IMR-90 (cell line): ENCODE results near the gene STK10. TPM values are rescaled to one million over a fixed set of nuclear protein-coding genes. Genes with fewer than 3 reads are reported as not detected.

Experiments
- ATAC-seq: fragments of 200-7000 bp; cut with Tn5 transposase; 2 replicates; pipeline ENCODE4 v1.9.1; 2020; ENCODE audit warnings: low read depth, mild to moderate bottlenecking, moderate library complexity
- BruUV-seq: library from RNA; stranded (reverse); fragments of 400-500 nt; replicated peaks from 2 replicates; lab custom pipeline; 2021; lab: Mats Ljungman, UMichigan
- CTCF ChIA-PET: fragments of 300-600 bp; formaldehyde crosslinking; extraction: SDS; loops from one replicate; lab custom pipeline; 2021; ENCODE audit warnings: antibody characterized with exemption; lab: Yijun Ruan, JAX
- POLR2A ChIA-PET: fragments of 300-600 bp; sonication (Branson Sonifier 250); formaldehyde crosslinking; loops from one replicate; lab custom pipeline; 2022; ENCODE audit warnings: antibody characterized with exemption; ENCODE audit not compliant: unreplicated experiment; lab: Charles Lee
- DNase-seq: peaks from one replicate; pipeline ENCODE4 v3.0.0; 2013
- H2AFZ ChIP-seq: replicated peaks from 2 replicates; pipeline ENCODE3; 2013; ENCODE audit warnings: low read length, mild to moderate bottlenecking; ENCODE audit not compliant: poor library complexity
- H2AK5ac ChIP-seq: 2 replicates; pipeline ENCODE4 v1.6.1; 2013; ENCODE audit warnings: low read depth, low read length, inconsistent platforms
- H2AK9ac ChIP-seq: replicated peaks from 2 replicates; pipeline ENCODE3; 2013; ENCODE audit warnings: mild to moderate bottlenecking, low read depth, low read length, moderate library complexity; ENCODE audit not compliant: poor library complexity
- H2BK120ac ChIP-seq: 2 replicates; pipeline ENCODE4 v1.6.1; 2013; ENCODE audit warnings: low read depth, low read length, inconsistent platforms
- H2BK15ac ChIP-seq: 3 replicates; pipeline ENCODE4 v1.6.1; 2013; ENCODE audit warnings: low read depth, low read length, inconsistent platforms
- H2BK20ac ChIP-seq: 2 replicates; pipeline ENCODE4 v1.6.1; 2013; ENCODE audit warnings: low read depth, mild to moderate bottlenecking, inconsistent platforms, low read length, moderate library complexity
- H2BK5ac ChIP-seq: 2 replicates; pipeline ENCODE4 v1.6.1; 2013; ENCODE audit warnings: mild to moderate bottlenecking, low read depth, low read length, inconsistent platforms; ENCODE audit not compliant: poor library complexity, severe bottlenecking
- H3K14ac ChIP-seq: replicated peaks from 2 replicates; pipeline ENCODE4 v1.6.1; 2013; ENCODE audit warnings: low read depth, low read length, inconsistent platforms
- H3K18ac ChIP-seq: 2 replicates; pipeline ENCODE4 v1.6.1; 2013; ENCODE audit warnings: low read depth, low read length, control low read depth
- H3K23ac ChIP-seq: 2 replicates; pipeline ENCODE4 v1.6.1; 2013; ENCODE audit warnings: low read depth, low read length, inconsistent platforms
- H3K27ac ChIP-seq: 2 replicates; pipeline ENCODE4 v1.5.1; 2013; ENCODE audit warnings: mild to moderate bottlenecking, control low read depth, low read length; ENCODE audit not compliant: insufficient read depth
- H3K27me3 ChIP-seq: 2 replicates; pipeline ENCODE4 v1.6.1; 2013; ENCODE audit warnings: low read length; ENCODE audit not compliant: control insufficient read depth, insufficient read depth
- H3K36me3 ChIP-seq: 2 replicates; pipeline ENCODE4 v1.6.1; 2013; ENCODE audit warnings: low read length, mixed read lengths; ENCODE audit not compliant: control insufficient read depth, insufficient read depth
- H3K4ac ChIP-seq: 2 replicates; pipeline ENCODE4 v1.6.1; 2013; ENCODE audit warnings: low read depth, low read length, inconsistent platforms
- H3K4me1 ChIP-seq: 2 replicates; pipeline ENCODE4 v1.6.1; 2013; ENCODE audit warnings: low read length, mixed read lengths; ENCODE audit not compliant: control insufficient read depth, insufficient read depth
- H3K4me2 ChIP-seq: 2 replicates; pipeline ENCODE4 v1.6.1; 2013; ENCODE audit warnings: low read depth, mild to moderate bottlenecking, control low read depth, low read length, moderate library complexity
- H3K4me3 ChIP-seq: 2 replicates; pipeline ENCODE4 v1.5.1; 2013; ENCODE audit warnings: low read depth, mild to moderate bottlenecking, control low read depth, low read length, moderate library complexity; ENCODE audit not compliant: insufficient read depth
- H3K56ac ChIP-seq: 2 replicates; pipeline ENCODE4 v1.6.1; 2013; ENCODE audit warnings: low read length, inconsistent platforms; ENCODE audit not compliant: insufficient read depth; ENCODE audit errors: extremely low read depth
- H3K79me1 ChIP-seq, 2 experiments: 2 replicates each; pipeline ENCODE4 v1.6.1; 2013; ENCODE audit warnings: low read length in 2 of 2, inconsistent platforms in 1 of 2, low read depth in 1 of 2
- H3K9ac ChIP-seq: 2 replicates; pipeline ENCODE4 v1.6.1; 2013; ENCODE audit warnings: low read depth, low read length, control low read depth
- H3K9me1 ChIP-seq: 2 replicates; pipeline ENCODE4 v1.6.1; 2013; ENCODE audit warnings: low read length, inconsistent platforms; ENCODE audit not compliant: insufficient read depth
- H3K9me3 ChIP-seq: 2 replicates; pipeline ENCODE4 v1.6.1; 2013; ENCODE audit warnings: low read length; ENCODE audit not compliant: control insufficient read depth, insufficient read depth
- H4K20me1 ChIP-seq: 2 replicates; pipeline ENCODE4 v1.6.1; 2013; ENCODE audit warnings: low read length, inconsistent platforms; ENCODE audit not compliant: insufficient read depth
- H4K5ac ChIP-seq: 2 replicates; pipeline ENCODE4 v1.6.1; 2013; ENCODE audit warnings: mild to moderate bottlenecking, low read depth, low read length, control low read depth
- H4K8ac ChIP-seq, 2 experiments: 2 replicates each; pipeline ENCODE4 v1.6.1; 2013; ENCODE audit warnings: low read depth in 2 of 2, low read length in 2 of 2, control low read depth in 1 of 2, inconsistent platforms in 1 of 2
- H4K91ac ChIP-seq: 2 replicates; pipeline ENCODE4 v1.6.1; 2013; ENCODE audit warnings: low read depth, low read length, inconsistent platforms; ENCODE audit not compliant: insufficient read depth
- FOS ChIP-seq: fragments of 150-350 bp; IDR thresholded peaks from 2 replicates; pipeline ENCODE4 v1.6.1; 2016; ENCODE audit warnings: low read depth, low read length
- MAFK ChIP-seq: IDR thresholded peaks from 2 replicates; pipeline ENCODE4 v1.6.1; 2012; ENCODE audit warnings: low read depth, low read length, improper control_type of control experiment
- MAZ ChIP-seq: IDR thresholded peaks from 2 replicates; pipeline ENCODE4 v1.6.1; 2012; ENCODE audit warnings: low read depth, mild to moderate bottlenecking, low read length, improper control_type of control experiment, moderate library complexity, borderline replicate concordance
- RAD21 ChIP-seq: IDR thresholded peaks from 2 replicates; pipeline ENCODE4 v1.6.1; 2012; ENCODE audit warnings: low read length, improper control_type of control experiment
- RFX5 ChIP-seq: IDR thresholded peaks from 2 replicates; pipeline ENCODE4 v1.8.0; 2012; ENCODE audit warnings: low read depth, mild to moderate bottlenecking, low read length, moderate library complexity
- WGBS, 2 experiments: methylation state at CpG; one replicate each; pipeline versions ENCODE4 v1.1.5 to v1.1.7; 2013; ENCODE audit warnings: missing lambda C conversion rate in 2 of 2; ENCODE audit not compliant: insufficient read length in 1 of 2; ENCODE audit errors: extremely low coverage in 2 of 2; 5-methylcytosine and 5-hydroxymethylcytosine counted together
- dilution Hi-C: fragments of 300-500 bp; cut with HindIII; formaldehyde crosslinking; loops from one replicate; pipeline ENCODE4 v1.14.3; 2018; ENCODE audit warnings: low sequenced_read_pairs; ENCODE audit not compliant: unreplicated experiment
- in situ Hi-C: fragments of 300-500 bp; cut with MboI; formaldehyde crosslinking; loops from 3 replicates; pipeline ENCODE4 v1.14.3; 2019; ENCODE audit warnings: low sequenced_read_pairs, inconsistent platforms, mixed read lengths
- intact Hi-C: fragments of 100-400 bp; cut with micrococcal nuclease; formaldehyde crosslinking; loops from 2 replicates; pipeline ENCODE4 v1.10.0; 2022
- polyA plus RNA-seq, 3 experiments: library from polyadenylated mRNA; depleted of rRNA; stranded (reverse); fragments of >200 nt; gene quantifications; 2 replicates each; pipeline ENCODE4 v1.2.3, GENCODE V29; 2012; ENCODE audit warnings: low replicate concordance in 1 of 3
- total RNA-seq: library from RNA; depleted of rRNA; stranded (reverse); fragments of >200 nt; gene quantifications from 2 replicates; pipeline ENCODE4 v1.2.3, GENCODE V29; 2012

Gene STK10
- total and polyA plus RNA-seq, 2 of the 4 experiments (the other 2 are of a cell fraction) = 15.4 to 18.5 TPM

DNA sequence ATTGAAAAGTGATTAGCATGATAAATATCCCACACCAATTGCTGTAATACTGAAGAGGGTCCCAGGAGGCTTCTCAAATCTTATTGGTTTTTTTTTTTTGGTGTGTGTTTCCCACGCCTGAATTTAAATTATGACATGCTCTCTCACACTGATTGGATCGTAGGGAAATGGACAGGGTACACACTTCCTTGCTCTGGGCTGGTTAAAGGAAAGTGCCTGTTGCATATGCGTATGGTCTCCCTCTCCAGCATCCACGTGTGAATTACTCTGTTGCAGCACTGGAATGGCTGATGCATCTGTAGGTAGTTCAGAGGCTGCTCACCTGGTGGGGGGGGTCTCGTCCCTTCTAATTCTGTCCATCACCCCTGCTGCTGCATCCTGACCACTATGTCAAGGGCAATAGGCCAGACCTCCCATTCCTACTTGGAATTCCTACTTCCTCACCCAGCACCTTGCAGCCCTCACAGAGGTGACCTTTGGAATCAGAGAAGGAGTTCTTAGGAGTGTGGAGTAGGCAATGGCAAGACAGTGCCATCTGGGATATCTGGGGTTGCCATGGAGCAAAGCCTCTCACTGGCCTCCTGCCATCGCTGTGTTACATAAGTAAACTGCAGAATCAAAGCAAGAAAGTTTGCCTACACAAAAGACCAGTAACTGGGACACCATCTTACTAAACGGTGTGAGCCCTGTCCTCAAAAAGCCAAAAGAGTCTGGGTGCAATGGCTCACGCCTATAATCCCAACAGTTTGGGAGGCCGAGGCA, 110.2 kb downstream of the STK10 start:
- POLR2A ChIA-PET = interaction anchor here (0.6 kb wide), 1 partner anchor 13 kb away, joined by 10 read pairs; no protein-coding TSS in a partner anchor
- no peaks in the 10 kb centered on the region for H3K9me3 ChIP-seq

More for the DNA sequence above, 110.2 kb downstream of the STK10 start:
- Histone ChIP-seq H2AFZ (no peak overlapping the region), H2AK5ac (no peak overlapping the region), H2BK20ac (no peak overlapping the region), H3K23ac (no peak overlapping the region), H3K9me1 (peaks cover 7% of the 10 kb centered on the region; the same call in 1 of the 2 replicates), H3K4ac (no peak overlapping the region), H3K4me3 (no peak overlapping the region), H2BK5ac (no peak overlapping the region), H3K27ac (no peak overlapping the region), H3K27me3 (no peaks in the 10 kb centered on the region), H3K79me1 (peaks cover 2 to 4% of the 10 kb centered on the region in 2 experiments; a peak in 1 of 4 replicates), H3K9ac (no peak overlapping the region), H2AK9ac (no peak overlapping the region), H4K5ac (no peak overlapping the region), H3K36me3 (peaks cover 12% of the 10 kb centered on the region; the same call in 1 of the 2 replicates), H4K91ac (no peak overlapping the region), H4K8ac (no peak overlapping the region), H4K20me1 (no peaks in the 10 kb centered on the region), H2BK15ac (no peak overlapping the region), H2BK120ac (no peak overlapping the region), H3K56ac (no peak overlapping the region), H3K14ac (no peak overlapping the region), H3K18ac (no peak overlapping the region), H3K4me1 (peaks cover 4% of the 10 kb centered on the region; the same call in 1 of the 2 replicates), H3K4me2 (no peak overlapping the region)
- ATAC-seq (no peak), DNase-seq (no peak)
- WGBS, 2 experiments = 80% methylated on average over 1 of the region's 9 CpGs; no CpG with 5 or more reads in 1 of the 2 experiments
- BruUV-seq = no TSS peak
- CTCF ChIA-PET = interaction anchor here (1.0 kb wide), 1 partner anchor 216 kb away, joined by 5 read pairs; no protein-coding TSS in a partner anchor
- dilution Hi-C loops (no loop called here), intact Hi-C loops (no loop called here), in situ Hi-C loops (no loop called here)
- TF ChIP-seq MAFK (no peak), FOS (no peak), MAZ (no peak), RAD21 (no peak), RFX5 (no peak)
